Measurements from ENCODE around the gene ABCC6.
"Not testable (repeated sequence)": the region's sequence is repeated elsewhere in the genome, so short reads cannot be mapped to it uniquely, and the experiment has no call there.

DNA sequence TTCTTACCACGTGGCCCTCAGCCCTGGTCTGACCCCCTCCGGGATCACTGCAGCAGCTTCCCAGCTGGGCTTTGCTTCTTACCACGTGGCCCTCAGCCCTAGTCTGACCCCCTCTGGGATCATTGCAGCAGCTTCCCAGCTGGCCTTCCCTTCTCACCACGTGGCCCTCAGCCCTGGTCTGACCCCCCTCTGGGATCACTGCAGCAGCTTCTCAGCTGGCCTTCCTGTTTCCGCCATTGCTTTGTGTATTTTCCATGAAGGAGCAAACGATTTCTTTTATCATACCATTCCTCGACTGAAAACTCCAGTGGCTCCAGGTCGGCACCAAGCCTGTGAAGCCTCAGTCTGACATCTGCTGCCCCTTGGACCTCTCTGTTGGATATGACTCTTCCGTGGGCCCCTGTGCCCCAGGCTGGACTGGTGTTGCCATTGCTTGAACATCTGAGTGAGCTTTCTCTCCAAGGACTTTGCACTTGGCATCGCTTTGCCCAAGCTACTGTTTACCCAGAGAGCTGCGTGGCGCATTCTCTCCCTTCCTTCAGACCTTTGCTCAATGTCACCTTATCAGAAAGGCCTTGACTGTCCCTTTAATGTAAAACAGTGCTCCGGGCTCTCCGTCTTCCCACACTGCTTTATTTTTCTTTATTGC lies 49.4 kb upstream of the ABCC6 start:
- not testable (repeated sequence) for TF ChIP-seq CTCF (conservative IDR thresholded peaks at IDR 0.05; ENCODE audit: low read depth, low read length); EZH2 (IDR thresholded peaks at IDR 0.05; ENCODE audit: borderline replicate concordance, low read depth, low read length, poor library complexity, severe bottlenecking)
